NCI-H2081 treated with DMSO at 0.1 percent for 48 hours (cell line): Measurements from ENCODE around the gene SLC47A2.

ENCODE experiments used
- DNase-seq: peaks from one replicate; lab custom pipeline; 2025; lab: John Stamatoyannopoulos, UW

The SLC47A2 gene

GRCh38 chr17:19747159-19747719 is 30.9 kb upstream of the SLC47A2 start:
- no peak for DNase-seq

- DNase-seq = no peak
Observed at GRCh38 chr17:19746517-19746916, 30.1 kb upstream of the SLC47A2 start.

GRCh38 chr17:19744922-19745757 is 28.8 kb upstream of the SLC47A2 start:
- DNase-seq = no peak

DNA sequence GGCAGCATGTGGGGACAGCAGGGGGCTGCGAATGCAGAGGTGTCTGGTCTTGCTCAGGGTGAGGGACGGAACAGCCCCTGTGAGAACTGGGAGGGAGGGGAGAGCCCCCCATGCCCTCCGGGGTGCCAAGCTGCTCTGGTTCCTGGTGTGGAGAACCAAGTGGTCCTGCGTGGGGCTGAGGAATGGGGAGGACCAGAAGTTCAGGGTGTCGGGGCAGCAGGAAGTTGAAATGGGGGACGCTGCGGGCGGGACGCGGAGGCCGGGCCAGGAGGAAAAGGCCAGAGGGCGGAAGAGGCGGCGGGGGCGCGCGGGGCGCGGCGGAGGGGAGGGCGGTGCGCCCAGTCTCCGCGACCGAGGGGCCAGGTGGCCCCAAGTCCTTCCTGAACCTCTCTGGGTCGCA is 28.1 kb upstream of the SLC47A2 start:
- DNase-seq = no peak

DNA sequence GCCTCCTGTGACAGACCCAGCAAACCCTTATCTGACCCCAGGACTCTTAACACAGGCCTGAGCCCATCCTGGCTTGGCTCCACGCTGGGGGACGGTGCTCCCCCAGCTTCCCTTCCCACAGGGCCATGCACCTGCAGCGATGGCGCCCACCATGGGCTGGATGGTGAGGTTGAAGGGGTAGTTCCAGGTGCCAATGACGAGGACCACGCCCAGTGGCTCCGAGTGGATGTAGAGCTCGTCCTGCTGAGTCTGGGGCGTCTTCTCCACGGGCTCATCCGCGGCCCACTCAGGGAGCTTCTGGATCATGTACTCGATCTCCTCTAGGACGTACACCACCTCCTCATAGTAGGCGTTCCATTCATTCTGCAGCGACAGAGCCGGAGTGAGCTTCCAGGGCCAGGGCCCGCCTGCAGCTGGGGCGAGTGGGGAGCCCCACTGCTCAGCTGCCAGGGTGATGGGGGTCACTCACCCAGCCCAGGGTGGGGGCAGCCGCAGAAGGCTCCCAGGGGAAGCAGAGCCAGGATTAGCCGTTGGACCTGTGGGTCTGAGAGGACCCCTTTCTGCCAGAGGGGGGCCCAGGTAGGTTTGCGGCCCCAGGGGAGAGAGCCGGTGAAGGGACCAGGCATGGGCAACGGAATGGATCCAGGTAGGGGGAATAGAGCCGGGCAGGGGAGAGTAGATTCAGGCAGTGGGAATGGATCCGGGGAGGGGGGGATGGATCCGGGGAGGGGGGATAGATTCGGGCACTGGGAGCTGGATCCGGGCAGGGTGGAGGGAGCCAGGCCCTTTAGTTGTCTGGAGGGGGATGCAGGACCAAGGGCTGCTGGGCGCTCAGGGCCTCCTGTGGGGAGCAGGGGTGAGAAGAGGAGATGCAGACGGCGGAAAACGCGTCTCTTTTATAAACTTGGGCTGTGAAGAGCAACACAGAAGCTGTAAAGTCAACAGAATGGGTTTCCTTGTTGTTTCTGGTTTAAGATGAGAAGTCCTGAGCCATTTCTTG is 27.0 kb upstream of the SLC47A2 start:
- no peak for DNase-seq

- DNase-seq = no peak
Observed at GRCh38 chr17:19742495-19742894, 26.1 kb upstream of the SLC47A2 start.

DNA sequence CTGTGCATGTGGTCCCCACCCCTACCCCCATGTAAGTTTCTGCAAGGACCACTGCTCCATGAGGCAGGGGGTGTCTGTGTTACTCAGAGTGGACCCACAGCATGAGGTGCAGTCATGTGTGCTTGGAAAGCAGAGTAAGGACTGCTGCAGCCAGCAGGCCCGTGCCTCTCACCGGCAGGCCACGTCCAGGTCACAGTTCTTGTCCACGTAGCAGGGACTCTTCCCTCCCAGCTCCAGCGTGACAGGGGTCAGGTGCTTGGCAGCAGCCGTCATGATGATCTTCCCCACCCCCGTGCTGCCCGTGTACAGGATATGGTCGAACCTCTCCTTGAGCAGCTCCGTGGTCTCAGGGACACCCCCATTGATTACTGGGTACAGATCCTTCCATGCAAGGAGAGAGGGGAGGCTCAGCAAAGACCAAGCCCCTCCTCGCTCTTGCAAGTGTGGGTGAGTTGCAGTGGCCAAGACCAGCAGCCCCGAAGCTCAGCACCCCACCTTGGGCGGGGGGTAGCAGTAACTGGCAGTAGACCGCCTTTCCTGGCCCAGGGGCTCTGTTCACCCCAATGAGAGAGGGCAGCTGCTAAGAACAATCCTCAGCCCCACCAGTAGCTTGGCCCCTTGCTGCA is 25.6 kb upstream of the SLC47A2 start:
- no peak for DNase-seq

DNA sequence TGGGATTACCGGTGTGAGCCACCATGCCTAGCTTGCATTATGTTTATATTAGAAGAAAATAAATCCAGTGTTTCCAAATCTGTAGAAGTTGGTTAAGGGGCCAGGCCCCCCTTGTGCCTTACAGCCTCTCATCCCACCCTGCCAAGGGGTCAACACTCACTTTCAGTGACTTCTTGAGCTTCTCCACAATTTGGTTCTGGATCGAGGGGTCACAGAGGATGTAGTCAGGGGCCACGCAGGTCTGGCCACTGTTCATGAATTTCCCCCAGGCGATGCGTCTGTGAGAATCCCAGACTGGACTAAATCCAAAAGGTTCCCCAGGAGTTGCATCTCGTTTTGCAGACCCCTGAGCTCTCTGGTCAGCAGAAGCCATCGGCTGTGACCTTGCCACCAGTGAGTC is 24.5 kb upstream of the SLC47A2 start:
- no peak for DNase-seq

GRCh38 chr17:19739241-19740201 is 23.1 kb upstream of the SLC47A2 start:
- no peak for DNase-seq

GRCh38 chr17:19738757-19739156 is 22.4 kb upstream of the SLC47A2 start:
- no peak for DNase-seq

DNA sequence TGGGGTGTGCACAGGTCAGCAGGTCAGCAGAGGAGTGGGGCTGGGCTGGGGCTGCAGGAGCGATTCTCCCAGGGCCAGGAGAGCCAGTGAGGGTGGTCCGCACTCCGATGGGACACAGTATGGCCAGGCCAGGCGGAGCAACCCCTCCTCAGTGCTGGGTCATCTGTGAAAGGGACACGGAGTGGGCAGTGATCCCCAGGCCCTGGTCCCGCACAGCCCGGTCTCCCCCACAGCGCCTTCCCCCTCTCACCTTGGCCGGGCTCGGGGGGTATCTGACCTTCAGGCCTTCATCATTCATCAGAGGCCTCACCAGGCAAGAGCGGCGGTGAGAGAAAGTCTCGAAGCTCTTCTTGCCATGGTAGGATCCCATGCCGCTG is 21.7 kb upstream of the SLC47A2 start:
- DNase-seq = no peak

DNA sequence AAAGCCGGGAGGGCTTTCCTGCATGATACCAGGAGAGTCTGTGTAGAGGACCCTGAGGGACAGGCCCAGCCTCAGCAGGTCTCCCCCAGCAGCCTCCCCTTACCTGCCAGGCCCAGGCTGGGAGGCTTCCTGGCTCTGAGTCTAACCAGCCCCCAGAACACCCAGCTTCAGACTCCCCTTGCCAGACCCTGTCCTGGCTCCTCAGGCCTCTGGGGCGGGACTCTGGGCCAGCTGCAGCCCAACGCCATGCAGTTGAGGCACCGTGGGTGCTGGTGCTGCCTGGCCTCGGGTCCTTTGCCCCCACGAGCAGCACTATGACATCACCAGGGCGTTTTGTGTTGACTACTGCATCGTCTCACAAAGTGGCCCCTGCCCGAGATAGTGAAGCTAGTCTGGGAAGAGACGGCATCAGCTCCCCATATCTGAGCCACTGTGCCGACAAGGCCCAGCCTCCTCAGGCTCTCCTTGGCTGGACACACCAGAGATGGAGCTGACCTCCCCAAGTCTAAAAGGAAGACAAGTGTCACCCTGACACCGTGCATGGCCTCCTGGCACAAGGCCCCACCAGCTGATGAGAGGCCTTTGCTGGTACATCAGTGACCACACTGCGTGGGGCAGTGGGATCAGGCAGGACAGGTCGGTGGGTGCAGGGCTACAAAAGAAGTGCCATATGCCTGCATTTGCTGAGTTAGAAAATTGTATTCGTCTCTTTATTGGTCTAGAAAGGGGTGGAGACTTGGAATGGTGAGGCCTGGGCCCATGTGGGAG is 21.1 kb upstream of the SLC47A2 start:
- no peak for DNase-seq

GRCh38 chr17:19736071-19736470 is 19.7 kb upstream of the SLC47A2 start:
- no peak for DNase-seq

DNA sequence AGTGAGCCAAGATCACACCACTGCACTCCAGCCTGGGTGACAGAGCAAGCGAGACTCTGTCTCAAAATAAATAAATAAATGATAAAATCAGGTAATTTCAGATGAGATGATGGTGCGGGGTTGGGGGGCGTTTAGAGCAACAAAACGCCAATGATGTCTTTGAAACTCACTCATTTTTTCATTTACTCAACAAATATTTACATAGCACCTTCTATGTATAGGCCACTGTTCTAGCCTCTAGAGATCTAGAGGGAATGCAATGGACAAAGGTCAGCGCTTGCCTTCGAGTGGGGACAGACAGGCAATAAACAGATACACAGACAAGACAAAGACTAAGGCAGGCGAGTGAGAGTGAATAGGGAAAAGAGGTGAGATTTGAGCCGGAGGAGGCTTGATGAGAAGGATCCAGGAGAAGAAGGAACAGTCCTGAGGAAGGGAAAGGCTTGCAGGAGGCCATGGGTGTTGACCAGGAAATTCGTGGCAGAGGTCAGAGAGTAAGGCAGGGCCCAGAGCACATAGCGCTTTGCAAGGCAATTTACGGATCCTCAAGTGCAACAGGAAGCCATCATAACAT is 17.7 kb upstream of the SLC47A2 start:
- no peak for DNase-seq

- no peak for DNase-seq
Observed at GRCh38 chr17:19731626-19732025, 15.2 kb upstream of the SLC47A2 start.

DNA sequence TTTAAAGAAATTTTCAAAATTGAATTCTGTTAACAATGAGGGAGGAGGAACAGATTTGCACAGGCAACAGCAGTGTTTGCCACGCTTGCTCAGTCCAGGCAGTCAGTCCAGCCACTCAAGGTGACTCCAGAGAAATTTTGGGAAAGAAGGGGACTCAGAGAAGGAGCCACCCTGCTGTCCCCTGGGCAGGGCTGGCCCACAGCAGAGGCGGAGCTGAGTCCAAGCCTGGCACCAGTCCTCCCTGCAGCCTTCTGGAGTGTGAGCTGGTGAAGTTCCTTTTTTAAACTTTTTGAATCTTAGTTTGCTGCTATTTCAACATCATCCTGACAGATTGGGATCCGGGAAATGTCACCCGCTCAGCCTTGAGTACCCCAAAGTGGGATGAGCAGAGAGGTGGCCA is 14.5 kb upstream of the SLC47A2 start:
- DNase-seq = no peak

GRCh38 chr17:19729900-19730299 is 13.5 kb upstream of the SLC47A2 start:
- DNase-seq = no peak

DNA sequence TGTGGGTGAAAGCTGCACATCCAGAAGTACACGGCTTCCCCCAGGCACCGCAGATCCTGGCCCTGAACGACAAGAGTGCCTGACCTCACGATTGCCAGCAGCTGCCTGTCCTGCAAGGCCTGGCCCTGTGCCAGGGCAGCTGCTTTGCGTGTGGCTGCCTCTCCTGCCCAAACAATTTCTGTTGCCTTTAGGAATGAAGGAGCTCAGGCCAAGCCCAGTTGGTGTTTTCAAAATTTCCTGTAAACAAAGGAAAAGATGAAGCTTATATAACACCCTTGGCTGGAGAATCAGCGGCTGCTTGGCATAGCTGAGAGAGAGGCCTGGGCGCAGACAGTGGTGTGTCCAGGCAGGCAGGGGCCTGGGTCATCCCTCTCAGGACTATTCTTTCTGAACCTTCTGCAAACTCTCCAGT is 11.7 kb upstream of the SLC47A2 start:
- DNase-seq = no peak

- no peak for DNase-seq
Observed at GRCh38 chr17:19727501-19728078, 11.2 kb upstream of the SLC47A2 start.
